ENCODE measurements around the gene DEPDC4.

Gene DEPDC4

GRCh38 chr12:100199347-100200149, 67.3 kb downstream of the DEPDC4 start:
- Histone ChIP-seq H3K27ac (ENCODE audit: low read depth, low read length) (peak overlapping the region; percentile 54), H3K4me2 (ENCODE audit: low read length) (peak overlapping the region; percentile 99), H3K36me3 (ENCODE audit: control insufficient read depth, low read length) (peaks cover 11% of the 10 kb centered on the region), H3K27me3 (ENCODE audit: control insufficient read depth, low read length) (no peaks in the 10 kb centered on the region), H3K4me1 (ENCODE audit: control insufficient read depth, low read length) (peaks cover 29% of the 10 kb centered on the region), H4K20me1 (ENCODE audit: control insufficient read depth, insufficient read depth, low read depth, low read length) (no peaks in the 10 kb centered on the region), H3K9me2 (replicated peaks; ENCODE audit: control insufficient read depth, low read length) (no peaks in the 10 kb centered on the region), H3F3A (ENCODE audit: control insufficient read depth, insufficient read depth) (no peaks in the 10 kb centered on the region), H3K79me2 (ENCODE audit: control insufficient read depth, low read length) (peaks cover 52% of the 10 kb centered on the region), H3K9me3 (ENCODE audit: control insufficient read depth, insufficient read depth, low read length) (no peaks in the 10 kb centered on the region), H3K4me3 (ENCODE audit: low read length) (peak overlapping the region; percentile 93)
- no peak for TF ChIP-seq CTCF (IDR thresholded peaks at IDR 0.05; ENCODE audit: low read depth, low read length, poor library complexity, severe bottlenecking)
- TF ChIP-seq EZH2phosphoT487 (IDR thresholded peaks at IDR 0.05; ENCODE audit: borderline replicate concordance, low read length): no peak

- Histone ChIP-seq H4K20me1 (ENCODE audit: control insufficient read depth, insufficient read depth, low read depth, low read length) (no peaks in the 10 kb centered on the region), H3K4me3 (ENCODE audit: low read length) (peak overlapping the region; percentile 93), H3K9me3 (ENCODE audit: control insufficient read depth, insufficient read depth, low read length) (no peaks in the 10 kb centered on the region), H3K36me3 (ENCODE audit: control insufficient read depth, low read length) (peaks cover 16% of the 10 kb centered on the region), H3K4me1 (ENCODE audit: control insufficient read depth, low read length) (peaks cover 29% of the 10 kb centered on the region), H3K4me2 (ENCODE audit: low read length) (peak overlapping the region; percentile 99), H3K79me2 (ENCODE audit: control insufficient read depth, low read length) (peaks cover 46% of the 10 kb centered on the region), H3K27ac (ENCODE audit: low read depth, low read length) (peak overlapping the region; percentile 54), H3K27me3 (ENCODE audit: control insufficient read depth, low read length) (no peaks in the 10 kb centered on the region), H3F3A (ENCODE audit: control insufficient read depth, insufficient read depth) (no peaks in the 10 kb centered on the region), H3K9me2 (replicated peaks; ENCODE audit: control insufficient read depth, low read length) (no peaks in the 10 kb centered on the region)
- TF ChIP-seq EZH2phosphoT487 (IDR thresholded peaks at IDR 0.05; ENCODE audit: borderline replicate concordance, low read length): no peak
- no peak for TF ChIP-seq CTCF (IDR thresholded peaks at IDR 0.05; ENCODE audit: low read depth, low read length, poor library complexity, severe bottlenecking)
Observed at GRCh38 chr12:100199023-100199346, 67.9 kb downstream of the DEPDC4 start.

- Histone ChIP-seq H3K27ac (ENCODE audit: low read depth, low read length) (no peak overlapping the region), H4K20me1 (ENCODE audit: control insufficient read depth, insufficient read depth, low read depth, low read length) (no peaks in the 10 kb centered on the region), H3K4me3 (ENCODE audit: low read length) (no peak overlapping the region), H3F3A (ENCODE audit: control insufficient read depth, insufficient read depth) (no peaks in the 10 kb centered on the region), H3K4me2 (ENCODE audit: low read length) (no peak overlapping the region), H3K36me3 (ENCODE audit: control insufficient read depth, low read length) (peaks cover 21% of the 10 kb centered on the region), H3K9me3 (ENCODE audit: control insufficient read depth, insufficient read depth, low read length) (no peaks in the 10 kb centered on the region), H3K9me2 (replicated peaks; ENCODE audit: control insufficient read depth, low read length) (no peaks in the 10 kb centered on the region), H3K79me2 (ENCODE audit: control insufficient read depth, low read length) (peaks cover 36% of the 10 kb centered on the region), H3K27me3 (ENCODE audit: control insufficient read depth, low read length) (no peaks in the 10 kb centered on the region), H3K4me1 (ENCODE audit: control insufficient read depth, low read length) (peaks cover 24% of the 10 kb centered on the region)
- TF ChIP-seq EZH2phosphoT487 (IDR thresholded peaks at IDR 0.05; ENCODE audit: borderline replicate concordance, low read length): no peak
Observed at GRCh38 chr12:100197486-100197885, 69.4 kb downstream of the DEPDC4 start.

GRCh38 chr12:100193085-100193484, 73.8 kb downstream of the DEPDC4 start:
- peaks cover 49% of the 10 kb centered on the region for H3K36me3 ChIP-seq (ENCODE audit: control insufficient read depth, low read length)
- no peak overlapping the region for H3K4me2 ChIP-seq (ENCODE audit: low read length)
- H3K27me3 ChIP-seq (ENCODE audit: control insufficient read depth, low read length): no peaks in the 10 kb centered on the region
- H3K4me1 ChIP-seq (ENCODE audit: control insufficient read depth, low read length): peaks cover 1% of the 10 kb centered on the region; the same call in 1 of the 2 replicates
- H4K20me1 ChIP-seq (ENCODE audit: control insufficient read depth, insufficient read depth, low read depth, low read length): no peaks in the 10 kb centered on the region
- no peaks in the 10 kb centered on the region for H3F3A ChIP-seq (ENCODE audit: control insufficient read depth, insufficient read depth)
- H3K79me2 ChIP-seq (ENCODE audit: control insufficient read depth, low read length): peaks cover 15% of the 10 kb centered on the region; the same call in 1 of the 2 replicates
- no peaks in the 10 kb centered on the region for H3K9me2 ChIP-seq (replicated peaks; ENCODE audit: control insufficient read depth, low read length)
- no peak overlapping the region for H3K4me3 ChIP-seq (ENCODE audit: low read length)
- TF ChIP-seq CTCF (IDR thresholded peaks at IDR 0.05; ENCODE audit: low read depth, low read length, poor library complexity, severe bottlenecking) (no peak), EZH2phosphoT487 (IDR thresholded peaks at IDR 0.05; ENCODE audit: borderline replicate concordance, low read length) (no peak)
- H3K9me3 ChIP-seq (ENCODE audit: control insufficient read depth, insufficient read depth, low read length): peaks cover 3% of the 10 kb centered on the region; the same call in 1 of the 2 replicates
- H3K27ac ChIP-seq (ENCODE audit: low read depth, low read length): no peak overlapping the region
